Stimulated activated CD4-positive, alpha-beta T cell treated with anti-CD3 and anti-CD28 coated beads, Interleukin-12 subunit alpha, Interleukin-12 subunit beta, amount 100 ng/mL, for 48 hours (primary cell): ENCODE data around the gene CDC42EP5.
A peak's percentile ranks its signal among the peaks of the same experiment; 100 is the strongest.

Experiments used
- DNase-seq, 3 donors: peaks; one replicate each; pipeline ENCODE4 v3.0.0-alpha.2; 2020; ENCODE audit warnings: low read depth in 2 of 3, low spot score in 1 of 3

Gene CDC42EP5

DNA sequence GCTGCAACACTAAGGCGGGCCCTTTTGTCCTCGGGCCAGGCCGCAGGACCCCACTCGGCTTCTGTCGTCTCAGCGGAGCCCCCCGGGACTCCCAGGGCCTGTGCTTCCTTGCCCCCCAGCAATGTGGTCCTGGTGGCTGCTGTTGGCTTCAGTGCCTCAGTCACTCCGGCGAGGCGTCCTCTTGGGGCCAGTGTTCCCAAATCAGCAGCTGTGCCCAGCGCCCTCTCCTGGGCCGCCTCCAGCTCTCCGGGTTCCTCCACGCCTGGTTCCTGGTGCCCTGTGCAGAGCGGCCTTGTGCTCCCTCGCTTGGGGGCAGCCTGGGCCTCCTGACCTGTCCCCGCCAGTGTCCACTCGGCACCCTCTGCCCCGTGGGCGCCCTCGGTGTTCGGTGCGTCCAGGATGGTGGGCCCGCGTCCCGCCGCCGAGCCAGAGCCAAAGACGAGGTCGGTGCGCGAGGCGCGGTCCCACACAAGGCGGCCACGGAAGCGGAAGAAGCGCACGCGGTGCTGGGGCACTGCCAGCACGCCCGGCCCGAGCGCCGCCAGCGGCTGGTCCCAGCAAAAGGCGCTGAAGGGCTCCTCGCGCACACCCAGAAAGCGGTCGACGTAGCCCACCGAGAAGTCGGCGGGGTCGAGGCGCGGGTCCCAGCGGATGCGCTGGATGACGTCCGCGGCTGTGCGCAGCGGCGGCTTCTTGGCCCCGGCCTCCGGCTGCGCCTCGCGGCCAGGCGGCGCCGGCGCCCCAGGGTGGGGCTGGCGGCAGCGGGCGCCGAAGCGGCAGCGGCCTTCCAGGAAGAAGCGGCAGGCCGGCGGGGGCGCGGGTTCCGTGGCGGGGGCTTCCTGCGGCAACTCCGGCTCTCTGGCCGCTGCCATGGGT lies 10.2 kb downstream of the CDC42EP5 start:
- peak; percentile 26 to 59 (median 36) for DNase-seq

- no peak for DNase-seq
These were observed 10.9 kb downstream of the CDC42EP5 start for GRCh38 chr19:54462047-54462654.

DNA sequence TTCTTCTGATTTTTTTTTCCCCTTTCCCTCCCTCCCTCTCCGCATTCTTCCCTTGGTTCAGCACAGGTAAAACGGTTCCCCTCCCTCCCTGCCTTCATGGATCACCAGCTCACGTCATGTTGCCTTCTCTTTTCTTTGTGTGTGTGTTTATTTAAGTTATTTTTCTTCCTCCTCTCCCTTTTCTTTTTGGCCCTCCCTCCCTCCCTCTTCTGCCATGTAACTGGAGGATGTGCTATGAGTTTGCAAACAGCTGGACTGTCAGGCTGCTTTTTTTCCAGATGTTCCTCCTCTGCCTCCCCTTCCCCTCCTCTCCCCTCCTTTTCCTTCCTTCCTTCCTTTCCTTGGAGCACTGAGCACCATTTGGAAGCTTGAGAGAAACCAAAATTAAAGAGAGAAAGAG lies 11.5 kb downstream of the CDC42EP5 start:
- DNase-seq, result no peak

- DNase-seq, result no peak
These were observed 11.9 kb downstream of the CDC42EP5 start for GRCh38 chr19:54461210-54461609.

DNA sequence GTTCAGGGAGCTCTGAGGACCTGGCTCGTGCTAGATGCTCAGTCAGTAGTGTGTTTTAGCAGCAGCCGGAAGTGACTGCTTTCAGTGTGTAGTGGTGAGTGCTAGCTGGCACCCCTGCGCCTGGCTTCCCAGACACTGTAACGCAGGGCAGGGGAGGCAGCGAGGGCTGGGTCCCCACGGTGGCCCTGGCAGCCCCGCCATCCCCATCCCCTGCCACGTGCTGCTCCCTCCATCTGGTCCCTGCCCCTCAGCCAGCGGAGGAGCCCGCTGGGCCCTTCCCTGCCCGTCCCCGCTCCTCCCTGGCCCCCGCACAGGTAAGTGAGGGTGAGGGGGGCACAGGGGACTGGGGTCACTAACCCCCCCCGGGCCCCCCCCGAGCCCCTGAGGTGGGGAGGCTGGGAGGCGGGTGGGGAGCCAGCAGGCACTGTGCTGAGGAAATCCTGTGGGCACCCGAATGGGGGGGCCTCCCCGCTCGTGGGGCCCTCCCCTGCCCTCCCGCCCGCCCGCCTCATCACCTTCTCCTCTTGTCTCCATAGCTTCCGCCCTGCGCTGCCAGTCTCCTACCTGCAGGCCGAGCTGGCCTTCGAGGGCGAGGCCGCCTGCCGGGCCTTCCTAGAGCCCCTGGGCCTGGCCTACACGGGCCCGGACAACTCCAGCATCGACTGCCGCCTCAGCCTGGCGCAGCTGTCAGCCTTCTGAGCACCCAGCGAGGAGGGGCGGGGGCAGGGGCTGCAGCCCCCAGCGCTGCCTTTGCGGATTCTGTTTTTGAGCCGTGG lies 12.7 kb downstream of the CDC42EP5 start:
- no peak for DNase-seq

DNA sequence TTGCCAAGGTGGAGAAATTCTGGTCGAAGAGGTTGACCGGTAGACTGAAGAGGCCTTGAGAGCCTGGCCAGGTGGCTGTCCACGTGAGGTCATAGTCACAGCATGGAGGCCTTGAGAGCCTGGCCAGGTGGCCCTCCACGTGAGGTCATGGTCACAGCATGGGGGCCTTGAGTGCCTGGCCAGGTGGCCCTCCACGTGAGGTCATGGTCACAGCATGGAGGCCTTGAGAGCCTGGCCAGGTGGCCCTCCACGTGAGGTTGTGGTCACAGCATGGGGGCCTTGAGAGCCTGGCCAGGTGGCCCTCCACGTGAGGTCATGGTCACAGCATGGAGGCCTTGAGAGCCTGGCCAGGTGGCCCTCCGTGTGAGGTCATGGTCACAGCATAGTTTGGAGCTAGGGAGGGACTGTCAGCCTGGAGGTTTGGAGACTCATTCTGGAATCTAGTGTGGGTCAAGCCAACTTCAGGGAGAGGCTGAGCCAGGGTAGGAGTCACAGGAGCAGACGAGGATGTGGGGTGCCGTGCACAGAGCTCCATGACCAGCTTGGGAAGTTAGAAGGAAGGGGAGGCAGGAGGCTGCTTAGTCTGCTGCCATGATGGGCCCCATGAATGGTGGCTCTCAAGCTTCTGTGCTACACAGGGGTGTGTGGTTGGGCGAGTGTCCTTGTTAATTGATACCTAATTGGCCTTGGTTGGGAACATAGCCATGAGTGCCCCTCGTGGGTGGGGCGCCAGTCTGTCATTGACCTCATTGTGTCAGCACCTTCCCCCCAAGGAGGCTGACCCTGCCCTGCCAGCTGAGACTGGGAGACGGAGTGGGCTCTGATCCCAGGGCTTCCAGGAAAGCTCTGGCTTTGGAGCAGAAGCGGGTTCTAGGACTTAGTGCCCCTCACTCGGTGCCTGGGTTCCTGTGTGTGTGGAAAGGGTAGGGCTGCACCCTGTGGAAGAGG lies 13.5 kb downstream of the CDC42EP5 start:
- DNase-seq, result no peak

DNA sequence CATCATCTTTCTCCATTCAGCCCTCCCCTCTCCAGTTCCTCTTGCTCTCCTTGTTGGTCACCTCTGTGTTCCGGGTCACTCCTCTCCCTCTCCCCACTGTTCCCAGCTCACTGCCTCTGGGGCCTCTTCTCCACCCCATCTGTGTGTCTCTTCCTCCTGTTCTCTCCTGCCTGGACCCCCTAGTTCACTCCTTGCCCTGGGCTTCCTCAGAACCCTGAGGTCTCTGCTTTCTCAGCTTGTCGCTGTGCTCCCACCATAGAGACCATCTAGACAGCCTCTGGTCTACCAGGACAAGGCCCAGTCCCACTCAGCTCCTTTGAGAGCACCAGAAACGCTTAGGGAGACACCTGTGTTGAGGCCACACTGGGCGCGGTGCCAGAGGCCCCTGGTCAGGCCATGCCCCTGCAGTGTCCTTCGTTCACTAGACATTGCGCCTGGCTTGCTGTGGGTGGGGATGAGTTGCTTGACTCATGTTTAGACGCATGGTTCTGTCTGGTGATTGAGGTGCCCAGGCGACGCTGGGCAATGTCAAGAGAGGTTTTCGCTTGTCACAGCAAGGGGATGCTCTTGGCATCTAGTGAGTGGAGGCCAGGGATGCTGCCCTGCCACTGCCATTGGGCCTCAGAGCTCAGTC lies 14.3 kb downstream of the CDC42EP5 start:
- DNase-seq, result no peak

DNA sequence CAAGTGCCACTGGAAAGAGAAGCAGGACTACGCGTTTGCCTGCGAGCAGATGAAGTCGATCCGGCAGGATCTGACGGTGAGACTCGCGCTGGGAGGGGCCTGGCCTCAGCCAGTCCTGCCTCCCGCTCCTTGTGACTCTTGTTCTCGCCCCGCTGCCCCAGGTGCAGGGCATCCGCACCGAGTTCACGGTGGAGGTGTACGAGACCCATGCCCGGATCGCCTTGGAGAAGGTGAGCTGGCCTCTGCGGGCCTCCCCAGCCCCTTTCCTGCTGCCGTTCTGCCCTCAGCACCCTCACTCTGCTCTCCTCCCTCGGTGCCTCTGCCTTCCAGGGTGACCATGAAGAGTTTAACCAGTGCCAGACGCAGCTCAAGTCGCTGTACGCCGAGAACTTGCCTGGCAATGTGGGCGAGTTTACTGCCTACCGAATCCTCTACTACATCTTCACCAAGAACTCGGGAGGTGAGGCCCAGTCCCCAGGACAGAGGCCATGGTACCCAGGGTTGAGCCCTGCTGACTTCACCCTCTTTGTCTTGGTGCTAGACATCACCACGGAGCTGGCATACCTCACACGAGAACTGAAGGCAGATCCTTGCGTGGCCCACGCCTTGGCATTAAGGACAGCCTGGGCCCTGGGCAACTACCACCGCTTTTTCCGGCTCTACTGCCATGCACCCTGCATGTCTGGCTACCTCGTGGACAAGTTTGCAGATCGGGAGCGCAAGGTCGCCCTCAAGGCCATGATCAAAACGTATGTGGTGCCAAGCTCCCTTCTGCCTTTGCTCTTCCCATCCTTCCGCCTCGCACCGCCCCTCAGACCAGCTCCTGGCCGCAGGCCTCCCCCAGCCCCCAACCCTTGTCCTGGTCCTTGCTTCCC lies 15.1 kb downstream of the CDC42EP5 start:
- no peak for DNase-seq

- DNase-seq, result no peak
These were observed 16.4 kb downstream of the CDC42EP5 start for GRCh38 chr19:54456423-54457373.

- no peak for DNase-seq
These were observed 17.2 kb downstream of the CDC42EP5 start for GRCh38 chr19:54455786-54456422.

DNA sequence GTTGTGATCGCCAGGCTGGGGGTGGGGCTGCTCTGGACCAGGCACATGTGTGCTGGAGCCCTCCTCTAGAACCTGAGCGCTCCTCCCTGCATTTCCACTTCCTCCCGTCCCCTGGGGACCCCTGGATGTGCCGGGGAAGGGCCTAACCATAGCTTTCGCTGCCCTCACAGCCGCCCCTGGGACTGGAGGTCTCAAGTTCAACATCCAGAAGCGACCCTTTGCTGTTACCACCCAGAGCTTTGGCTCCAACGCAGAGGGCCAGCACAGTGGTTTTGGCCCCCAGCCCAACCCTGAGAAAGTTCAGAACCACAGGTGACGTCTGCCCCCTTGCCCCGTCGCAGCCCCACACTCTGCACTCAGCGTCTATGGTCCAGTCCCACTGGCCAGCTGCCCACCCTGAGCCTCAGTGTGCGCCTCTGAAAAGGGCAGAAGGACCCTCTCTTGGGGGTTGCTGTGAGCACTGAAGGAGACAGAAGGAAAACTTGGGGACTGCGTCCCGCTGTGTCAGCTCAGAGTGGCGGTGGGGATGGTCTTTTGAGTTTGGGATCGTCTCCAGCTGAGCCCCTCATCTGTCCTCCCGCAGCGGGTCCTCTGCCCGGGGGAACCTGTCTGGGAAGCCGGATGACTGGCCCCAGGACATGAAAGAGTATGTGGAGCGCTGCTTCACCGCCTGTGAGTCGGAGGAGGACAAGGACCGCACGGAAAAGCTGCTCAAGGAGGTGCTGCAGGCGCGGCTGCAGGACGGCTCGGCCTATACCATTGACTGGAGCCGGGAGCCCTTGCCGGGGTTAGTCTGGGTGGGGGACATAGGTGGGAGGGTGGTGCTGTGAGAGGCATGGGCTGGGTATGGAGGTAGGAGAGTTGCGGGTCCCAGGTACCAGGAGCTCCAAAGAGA lies 18.1 kb downstream of the CDC42EP5 start:
- DNase-seq, result no peak

DNA sequence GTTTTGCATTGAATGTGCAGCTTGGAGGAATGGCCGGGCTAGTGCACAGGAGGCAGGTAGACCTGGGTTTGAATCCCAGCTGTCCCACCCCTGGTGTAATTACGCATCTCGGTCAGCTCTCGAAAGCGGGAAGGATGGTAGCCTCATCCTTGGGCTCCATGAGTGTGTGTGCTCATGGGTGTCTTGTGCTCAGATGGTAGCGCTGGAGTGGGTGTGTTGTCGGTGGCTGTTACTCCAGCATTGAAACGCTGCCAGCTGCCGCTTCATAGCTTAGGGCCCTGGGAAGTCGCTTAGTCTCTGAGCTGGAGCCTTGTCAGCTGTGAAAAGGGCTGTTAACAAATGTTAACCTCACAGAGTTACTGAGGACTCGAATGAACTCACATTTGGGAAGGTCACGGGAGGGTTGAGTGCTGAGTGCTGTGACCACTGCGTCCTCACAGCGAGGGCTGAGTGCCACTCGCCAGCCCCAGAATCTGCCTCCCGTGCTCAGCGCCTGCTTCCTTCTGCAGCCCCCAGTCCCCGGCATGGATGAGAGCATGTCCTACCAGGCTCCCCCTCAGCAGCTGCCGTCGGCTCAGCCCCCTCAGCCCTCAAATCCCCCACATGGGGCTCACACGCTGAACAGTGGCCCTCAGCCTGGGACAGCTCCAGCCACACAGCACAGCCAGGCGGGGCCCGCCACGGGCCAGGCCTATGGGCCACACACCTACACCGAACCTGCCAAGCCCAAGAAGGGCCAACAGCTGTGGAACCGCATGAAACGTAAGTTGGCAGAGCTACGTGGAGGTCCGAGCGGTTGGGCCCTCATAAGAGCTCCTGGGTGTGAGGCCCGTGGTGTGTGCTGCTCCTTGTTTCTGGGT lies 18.9 kb downstream of the CDC42EP5 start:
- no peak for DNase-seq

- no peak for DNase-seq
These were observed 20.5 kb downstream of the CDC42EP5 start for GRCh38 chr19:54452626-54453025.

DNA sequence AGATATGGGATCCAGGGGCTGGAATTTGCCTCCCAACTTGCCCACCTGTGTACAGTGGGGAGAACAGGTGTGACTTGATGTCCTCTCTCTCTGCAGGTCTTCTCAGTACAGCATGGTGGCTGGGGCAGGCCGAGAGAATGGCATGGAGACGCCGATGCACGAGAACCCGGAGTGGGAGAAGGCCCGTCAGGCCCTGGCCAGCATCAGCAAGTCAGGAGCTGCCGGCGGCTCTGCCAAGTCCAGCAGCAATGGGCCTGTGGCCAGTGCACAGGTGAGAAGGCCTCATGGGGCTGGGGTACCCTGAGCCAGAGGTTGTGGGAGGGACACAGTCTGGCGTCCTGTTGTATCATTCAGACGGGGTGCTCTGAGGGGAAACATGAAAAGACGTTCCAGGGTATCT lies 21.1 kb downstream of the CDC42EP5 start:
- DNase-seq, result no peak

DNA sequence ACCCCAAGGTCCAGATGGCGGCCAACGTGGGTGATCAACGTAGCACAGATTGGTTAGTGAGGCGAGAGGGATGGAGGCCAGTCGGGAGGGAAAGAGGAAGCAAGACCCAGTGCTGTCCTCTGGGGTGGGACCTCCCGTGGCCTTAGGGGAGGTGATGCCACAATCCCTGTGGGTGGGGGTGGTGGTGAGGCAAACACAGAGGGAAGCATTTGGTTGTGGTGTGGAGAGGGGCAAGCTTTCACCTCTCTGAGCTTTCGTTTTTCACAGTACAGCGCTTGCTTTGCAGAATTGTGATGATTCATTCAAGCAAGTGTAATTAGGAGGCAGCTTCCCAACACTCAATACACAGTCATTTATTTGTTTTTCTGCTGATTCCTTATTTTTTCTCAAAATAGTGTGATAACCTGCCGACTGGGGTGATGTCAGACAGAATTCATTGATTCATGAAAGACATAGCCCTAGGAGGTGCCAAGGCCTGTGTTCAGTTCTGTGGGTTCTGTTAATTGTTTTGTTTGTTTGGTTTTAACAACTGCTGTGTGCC lies 21.7 kb downstream of the CDC42EP5 start:
- no peak for DNase-seq

DNA sequence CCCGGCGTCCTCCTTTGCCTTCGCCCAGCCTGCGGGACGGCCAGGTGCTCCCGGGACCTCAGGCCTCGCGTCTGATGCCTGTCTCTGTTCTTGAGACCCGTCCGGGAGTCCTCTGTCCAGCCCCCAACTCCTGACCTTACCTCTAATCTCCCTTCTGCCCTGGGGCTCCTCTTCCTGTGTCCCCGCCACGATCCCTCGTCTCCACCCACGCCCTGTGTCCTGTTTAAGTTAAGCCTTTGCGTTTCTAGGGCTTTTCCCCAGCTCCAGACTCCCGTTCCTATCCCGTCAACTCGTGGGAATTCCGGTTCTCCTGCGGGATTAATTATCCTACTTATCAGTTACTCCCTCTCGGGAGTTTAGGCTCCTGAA lies 23.4 kb downstream of the CDC42EP5 start:
- DNase-seq, result no peak
